VCaP (cell line): ENCODE results near the gene UBE2F.

Source experiments
- H3K27ac ChIP-seq: fragments of 450-650 bp; 2 replicates; pipeline ENCODE4 v1.5.1; 2017
- TF ChIP-seq, protein P1 (sequence below): fragments of 450-650 bp; conservative IDR thresholded peaks from 2 replicates; pipeline ENCODE4 v1.5.1; 2017; ENCODE audit warnings: mild to moderate bottlenecking, moderate library complexity

Gene UBE2F, protein sequence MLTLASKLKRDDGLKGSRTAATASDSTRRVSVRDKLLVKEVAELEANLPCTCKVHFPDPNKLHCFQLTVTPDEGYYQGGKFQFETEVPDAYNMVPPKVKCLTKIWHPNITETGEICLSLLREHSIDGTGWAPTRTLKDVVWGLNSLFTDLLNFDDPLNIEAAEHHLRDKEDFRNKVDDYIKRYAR

DNA sequence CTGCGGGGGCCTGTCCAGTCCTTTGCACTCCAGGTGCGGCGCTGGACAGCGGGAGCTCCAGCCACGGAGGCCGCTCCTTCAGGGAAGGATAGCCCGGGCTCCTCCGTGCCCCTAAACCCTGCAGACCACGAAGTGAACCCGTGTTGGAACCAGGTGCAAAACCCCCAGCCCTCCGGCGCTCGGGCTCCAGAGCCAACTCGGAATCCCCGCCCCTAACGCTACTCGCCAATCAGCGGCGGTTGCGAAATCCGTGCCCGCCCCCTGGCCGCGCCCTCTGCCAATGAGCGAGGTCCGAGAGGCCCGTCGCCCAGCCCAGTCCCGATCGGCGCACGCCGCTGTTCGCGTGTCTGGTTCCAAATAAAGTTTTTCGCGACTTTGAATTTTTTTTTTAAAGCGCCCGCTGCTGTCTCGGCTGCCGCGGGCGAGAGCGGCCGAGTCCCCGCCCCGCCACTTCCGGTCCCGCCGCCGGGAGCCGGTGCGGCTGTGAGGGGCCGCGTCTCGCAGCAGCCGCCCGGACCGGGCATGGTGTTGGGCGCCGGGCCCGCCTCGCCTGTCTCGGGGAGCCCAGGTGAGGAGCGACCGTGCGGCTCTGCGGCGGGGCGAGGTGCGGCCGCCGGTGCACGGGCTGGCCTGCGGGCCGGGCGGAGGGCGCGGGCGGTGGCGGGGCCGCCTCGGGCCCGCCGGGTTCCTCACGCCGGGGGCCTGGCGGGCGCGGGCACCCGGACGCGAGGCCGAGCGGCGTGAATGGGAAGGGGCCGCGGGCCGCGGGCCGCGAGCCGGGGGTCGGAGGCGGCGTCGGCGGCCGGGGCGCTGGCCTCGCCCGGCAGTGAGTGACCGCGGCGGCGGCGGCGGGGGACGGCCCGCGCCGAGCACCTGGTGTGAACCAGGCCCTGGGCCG, at the start of gene UBE2F:
Gene UBE2F (plus strand): TSS at position 450 of the 898 bp plus-strand sequence. CDS start 6,094 bp downstream, outside the sequence.
- H3K27ac ChIP-seq = peak within 1 kb of the TSS; percentile 74
- TF ChIP-seq, protein P1, sequence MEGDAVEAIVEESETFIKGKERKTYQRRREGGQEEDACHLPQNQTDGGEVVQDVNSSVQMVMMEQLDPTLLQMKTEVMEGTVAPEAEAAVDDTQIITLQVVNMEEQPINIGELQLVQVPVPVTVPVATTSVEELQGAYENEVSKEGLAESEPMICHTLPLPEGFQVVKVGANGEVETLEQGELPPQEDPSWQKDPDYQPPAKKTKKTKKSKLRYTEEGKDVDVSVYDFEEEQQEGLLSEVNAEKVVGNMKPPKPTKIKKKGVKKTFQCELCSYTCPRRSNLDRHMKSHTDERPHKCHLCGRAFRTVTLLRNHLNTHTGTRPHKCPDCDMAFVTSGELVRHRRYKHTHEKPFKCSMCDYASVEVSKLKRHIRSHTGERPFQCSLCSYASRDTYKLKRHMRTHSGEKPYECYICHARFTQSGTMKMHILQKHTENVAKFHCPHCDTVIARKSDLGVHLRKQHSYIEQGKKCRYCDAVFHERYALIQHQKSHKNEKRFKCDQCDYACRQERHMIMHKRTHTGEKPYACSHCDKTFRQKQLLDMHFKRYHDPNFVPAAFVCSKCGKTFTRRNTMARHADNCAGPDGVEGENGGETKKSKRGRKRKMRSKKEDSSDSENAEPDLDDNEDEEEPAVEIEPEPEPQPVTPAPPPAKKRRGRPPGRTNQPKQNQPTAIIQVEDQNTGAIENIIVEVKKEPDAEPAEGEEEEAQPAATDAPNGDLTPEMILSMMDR = no peak

DNA sequence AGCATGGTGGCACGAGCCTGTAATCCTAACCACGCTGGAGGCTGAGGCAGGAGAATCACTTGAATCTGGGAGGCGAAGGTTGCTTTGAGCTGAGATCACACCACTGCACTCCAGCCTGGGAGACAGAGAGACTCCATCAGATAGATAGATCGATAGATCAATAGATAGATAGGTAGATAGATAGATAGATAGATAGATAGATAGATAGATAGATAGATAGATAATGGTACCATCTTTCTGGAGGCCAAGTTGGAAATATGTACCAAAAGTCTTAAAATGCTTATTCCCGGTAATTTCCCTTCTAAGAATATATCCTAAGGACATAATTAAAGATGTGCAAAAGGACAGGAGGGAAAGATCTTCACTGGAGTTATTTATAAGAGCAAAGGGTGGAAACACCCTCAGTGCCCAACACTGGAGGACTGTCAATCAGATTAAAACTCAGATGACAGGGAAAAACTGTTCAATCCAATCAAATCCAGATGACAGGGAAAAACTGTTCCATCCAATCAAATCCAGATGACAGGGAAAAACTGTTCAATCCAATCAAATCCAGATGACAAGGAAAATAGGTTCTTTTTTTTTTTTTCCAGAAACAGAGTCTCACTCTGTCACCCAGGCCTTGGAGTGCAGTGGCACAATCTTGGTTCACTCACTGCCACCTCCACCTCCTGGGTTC, 49.0 kb upstream of the UBE2F start:
- H3K27ac ChIP-seq = no peak overlapping the region
- TF ChIP-seq, protein P1 = no peak

DNA sequence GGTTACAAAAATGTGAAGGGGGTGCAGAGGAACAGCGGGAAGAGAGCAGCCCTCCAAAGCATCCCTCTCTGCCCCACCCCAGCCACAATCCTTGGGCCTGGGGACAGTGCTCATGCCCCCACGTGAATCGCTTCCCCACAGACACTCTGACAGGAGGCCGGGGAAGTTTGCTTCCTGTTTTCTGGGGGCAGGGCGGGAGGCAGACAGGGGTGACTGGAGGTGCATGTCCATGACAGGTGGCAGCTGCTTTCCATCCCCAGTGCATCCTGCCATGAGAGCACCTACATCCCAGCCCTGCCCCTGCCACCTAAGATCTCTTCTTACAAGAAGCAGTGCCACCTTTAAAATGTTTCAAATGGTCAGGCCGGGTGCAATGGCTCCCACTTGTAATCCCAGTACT, 47.2 kb upstream of the UBE2F start:
- TF ChIP-seq, protein P1 = no peak
- H3K27ac ChIP-seq = no peak overlapping the region

DNA sequence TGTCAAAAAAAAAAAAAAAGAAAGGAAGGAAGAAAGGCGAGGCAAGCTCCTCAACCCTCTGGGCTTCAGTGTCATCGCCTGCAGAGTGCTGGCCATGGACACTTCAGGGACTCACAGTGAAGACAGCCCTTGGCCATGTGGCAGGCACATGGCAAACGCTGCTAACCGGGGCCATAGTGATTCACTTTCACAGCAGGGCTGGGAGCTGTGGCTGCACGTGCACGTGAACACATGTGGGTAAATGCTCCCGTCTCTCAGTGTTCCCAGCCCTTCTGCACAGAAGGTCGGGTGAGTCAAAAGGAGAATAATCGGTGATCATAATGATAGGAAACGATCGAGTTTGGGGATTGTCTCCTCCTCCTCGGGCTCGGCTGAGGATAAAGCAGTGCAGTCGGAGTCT, 46.1 kb upstream of the UBE2F start:
- no peak overlapping the region for H3K27ac ChIP-seq
- TF ChIP-seq, protein P1 = no peak

DNA sequence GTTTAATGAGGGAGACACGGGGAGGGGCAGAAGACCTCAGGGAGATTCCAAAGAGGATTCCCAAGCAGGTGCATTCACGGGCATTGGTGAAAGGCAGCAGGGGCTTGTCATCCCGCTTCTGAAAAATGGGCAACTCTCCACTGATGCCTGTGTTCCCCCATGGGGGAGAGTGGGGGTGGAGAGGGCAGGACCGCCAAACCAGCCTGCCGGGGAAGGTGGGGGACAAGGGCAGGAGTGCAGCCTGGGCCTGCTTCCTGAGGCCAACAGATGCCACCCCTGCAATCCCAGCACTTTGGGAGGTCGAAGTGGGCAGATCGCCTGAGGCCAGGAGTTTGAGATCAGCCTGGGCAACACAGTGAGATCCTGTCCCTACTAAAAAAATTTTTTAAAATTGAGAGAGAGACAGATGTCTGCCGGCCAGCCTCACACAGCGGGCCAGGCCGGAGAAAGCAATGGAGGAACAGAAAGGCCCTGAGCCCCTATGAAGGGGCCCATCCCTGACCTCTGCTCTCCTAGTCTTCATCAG, 44.8 kb upstream of the UBE2F start:
- TF ChIP-seq, protein P1 = no peak
- no peak overlapping the region for H3K27ac ChIP-seq

DNA sequence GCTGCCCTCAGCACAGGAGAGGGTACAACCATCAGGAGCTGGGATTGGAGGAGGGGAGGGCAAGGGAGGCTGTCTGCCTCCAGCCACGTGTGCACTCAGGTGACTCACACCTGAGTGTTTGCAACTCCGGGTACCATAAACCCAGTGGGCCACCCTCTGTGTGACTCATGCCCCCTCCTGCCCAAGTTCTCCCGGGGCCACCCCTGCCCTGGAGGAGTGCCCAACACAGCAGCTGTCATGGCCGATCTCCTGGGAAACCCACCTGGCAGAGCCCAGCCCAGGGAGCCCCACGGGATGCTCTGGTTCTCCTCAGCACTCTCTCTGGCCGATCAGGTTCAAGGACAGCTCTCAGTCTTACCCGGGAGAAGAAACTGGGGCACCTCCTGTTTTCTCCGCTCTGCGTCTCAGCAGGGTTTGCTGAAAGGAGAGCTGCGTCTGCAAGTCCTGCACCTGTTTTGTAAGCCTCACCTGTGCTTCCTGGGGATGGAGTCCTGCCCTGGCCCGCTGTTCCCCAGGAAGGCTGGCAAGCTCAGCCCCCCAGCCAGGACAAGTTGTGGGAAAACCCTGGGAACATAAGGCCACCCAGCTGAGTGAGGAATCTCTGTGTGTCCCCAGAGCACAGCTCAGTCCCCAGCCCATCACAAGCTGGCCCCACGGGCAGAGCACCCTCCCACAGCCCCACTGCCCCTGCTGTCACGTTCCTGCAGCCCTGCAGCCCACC, 44.0 kb upstream of the UBE2F start:
- TF ChIP-seq, protein P1 = no peak
- H3K27ac ChIP-seq = no peak overlapping the region
